ENCODE measurements around the gene GRAP.

GRCh38 chr17:18999394-18999793 lies 47.4 kb downstream of the GRAP start:
- TF ChIP-seq CTCF (IDR thresholded peaks at IDR 0.05) (no peak), POLR2A (IDR thresholded peaks at IDR 0.05) (no peak)

All from ovary (tissue), 3 donors.